Neural progenitor cell (in vitro differentiated cells): ENCODE results near the gene RASA4B. TPM values are rescaled to one million over a fixed set of nuclear protein-coding genes. Genes with fewer than 3 reads are reported as not detected.

Source experiments
- DNase-seq: peaks from one replicate; pipeline ENCODE4 v3.0.0-alpha.2; 2016; ENCODE audit warnings: low spot score
- H2AFZ ChIP-seq: fragments of 200-600 bp; sonication (generic); replicated peaks from 2 replicates; pipeline ENCODE4 v1.6.1; 2016; ENCODE audit warnings: antibody characterized with exemption
- H3F3A ChIP-seq: fragments of 200-600 bp; sonication (generic); 2 replicates; pipeline ENCODE4 v1.6.1; 2016; ENCODE audit warnings: antibody characterized with exemption, low read depth
- H3K27ac ChIP-seq: fragments of 200-600 bp; sonication (generic); 2 replicates; pipeline ENCODE4 v1.5.1; 2016; ENCODE audit warnings: mild to moderate bottlenecking
- H3K27me3 ChIP-seq: fragments of 200-600 bp; sonication (generic); 2 replicates; pipeline ENCODE4 v1.6.1; 2016; ENCODE audit warnings: mild to moderate bottlenecking, moderate library complexity
- H3K36me3 ChIP-seq: fragments of 200-600 bp; sonication (generic); 2 replicates; pipeline ENCODE4 v1.5.1; 2016
- H3K4me1 ChIP-seq: fragments of 200-600 bp; sonication (generic); 2 replicates; pipeline ENCODE4 v1.6.1; 2016; ENCODE audit warnings: mixed run types
- H3K4me2 ChIP-seq: fragments of 200-600 bp; sonication (generic); 2 replicates; pipeline ENCODE4 v1.6.1; 2016
- H3K4me3 ChIP-seq: fragments of 200-600 bp; sonication (generic); 2 replicates; pipeline ENCODE4 v1.5.1; 2016
- H3K79me2 ChIP-seq: fragments of 200-600 bp; sonication (generic); 2 replicates; pipeline ENCODE4 v1.6.1; 2016; ENCODE audit warnings: low read depth
- H3K9ac ChIP-seq: fragments of 200-600 bp; sonication (generic); 2 replicates; pipeline ENCODE4 v1.6.1; 2016
- H3K9me3 ChIP-seq: fragments of 200-600 bp; sonication (generic); 2 replicates; pipeline ENCODE4 v1.5.1; 2016; ENCODE audit warnings: low read depth
- H4K20me1 ChIP-seq: fragments of 200-600 bp; sonication (generic); 2 replicates; pipeline ENCODE4 v1.6.1; 2016; ENCODE audit warnings: low read depth
- H3K27ac Mint-ChIP-seq: 3 replicates; pipeline ENCODE4 v1.8.0; 2021; ENCODE audit warnings: mixed read lengths
- H3K27me3 Mint-ChIP-seq: 2 replicates; pipeline ENCODE4 v1.8.0; 2022; ENCODE audit warnings: low read depth, mild to moderate bottlenecking, inconsistent platforms, moderate library complexity, mixed read lengths; ENCODE audit not compliant: insufficient read depth
- H3K36me3 Mint-ChIP-seq: 3 replicates; pipeline ENCODE4 v1.8.0; 2021; ENCODE audit warnings: mixed read lengths
- H3K4me1 Mint-ChIP-seq: 3 replicates; pipeline ENCODE4 v1.8.0; 2021; ENCODE audit warnings: mixed read lengths
- H3K4me3 Mint-ChIP-seq: 3 replicates; pipeline ENCODE4 v1.8.0; 2021; ENCODE audit warnings: mild to moderate bottlenecking, moderate library complexity, mixed read lengths
- H3K9me3 Mint-ChIP-seq: 3 replicates; pipeline ENCODE4 v1.8.0; 2020; ENCODE audit warnings: mixed read lengths
- EZH2 ChIP-seq: fragments of 200-600 bp; sonication (generic); IDR thresholded peaks from 2 replicates; pipeline ENCODE4 v1.6.1; 2017; ENCODE audit warnings: antibody characterized with exemption, mild to moderate bottlenecking, moderate library complexity
- EZH2phosphoT487 ChIP-seq: fragments of 200-600 bp; sonication (generic); IDR thresholded peaks from 2 replicates; pipeline ENCODE4 v1.6.1; 2017; ENCODE audit warnings: antibody characterized with exemption
- total RNA-seq: library from RNA; depleted of rRNA; stranded (reverse); fragments of >200 nt; gene quantifications from 2 replicates; pipeline ENCODE4 v1.2.3, GENCODE V29; 2015; ENCODE audit warnings: low replicate concordance
- TF ChIP-seq, protein P1 (sequence below): fragments of 200-600 bp; sonication (generic); IDR thresholded peaks from 2 replicates; pipeline ENCODE4 v1.5.1; 2017; ENCODE audit warnings: antibody characterized with exemption, mild to moderate bottlenecking

The RASA4B gene
- total RNA-seq, 1 donor from 2014 or later, result 0.99 TPM

DNA sequence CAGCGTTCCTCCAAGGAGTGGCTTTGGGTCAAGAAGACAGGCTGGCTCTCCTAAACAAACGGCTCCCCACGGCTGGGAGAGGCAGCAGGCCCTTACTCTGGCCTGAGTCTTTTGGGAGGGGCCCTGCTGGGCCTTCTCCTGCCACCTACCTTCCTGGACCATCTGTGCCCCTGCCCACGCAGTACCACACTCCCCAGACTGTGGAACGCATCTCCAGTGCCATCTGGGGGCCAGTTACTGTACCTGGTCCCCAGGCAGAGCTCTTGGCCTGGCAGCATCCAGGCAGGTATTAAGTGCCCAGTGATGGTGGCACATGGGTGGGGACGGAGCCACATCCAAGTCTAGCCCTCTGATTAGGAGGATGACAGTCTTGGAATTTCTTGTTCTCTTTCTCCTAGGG is 67.3 kb downstream of the RASA4B start:
- Mint-ChIP-seq H3K4me3 (no peak overlapping the region), H3K27ac (no peak overlapping the region), H3K36me3 (peaks cover 7% of the 10 kb centered on the region), H3K9me3 (no peaks in the 10 kb centered on the region), H3K4me1 (no peaks in the 10 kb centered on the region), H3K27me3 (peaks cover 2% of the 10 kb centered on the region)
- Histone ChIP-seq H3K9me3 (no peaks in the 10 kb centered on the region), H3K4me3 (no peak overlapping the region), H3K27ac (no peak overlapping the region), H2AFZ (no peak overlapping the region), H3K36me3 (no peaks in the 10 kb centered on the region), H3K27me3 (no peaks in the 10 kb centered on the region), H3K4me1 (peaks cover 9% of the 10 kb centered on the region), H4K20me1 (no peaks in the 10 kb centered on the region), H3K9ac (no peak overlapping the region), H3K4me2 (no peak overlapping the region), H3K79me2 (no peaks in the 10 kb centered on the region), H3F3A (peaks cover 10% of the 10 kb centered on the region)
- no peak for DNase-seq
- TF ChIP-seq EZH2phosphoT487, result no peak
- TF ChIP-seq, protein P1, sequence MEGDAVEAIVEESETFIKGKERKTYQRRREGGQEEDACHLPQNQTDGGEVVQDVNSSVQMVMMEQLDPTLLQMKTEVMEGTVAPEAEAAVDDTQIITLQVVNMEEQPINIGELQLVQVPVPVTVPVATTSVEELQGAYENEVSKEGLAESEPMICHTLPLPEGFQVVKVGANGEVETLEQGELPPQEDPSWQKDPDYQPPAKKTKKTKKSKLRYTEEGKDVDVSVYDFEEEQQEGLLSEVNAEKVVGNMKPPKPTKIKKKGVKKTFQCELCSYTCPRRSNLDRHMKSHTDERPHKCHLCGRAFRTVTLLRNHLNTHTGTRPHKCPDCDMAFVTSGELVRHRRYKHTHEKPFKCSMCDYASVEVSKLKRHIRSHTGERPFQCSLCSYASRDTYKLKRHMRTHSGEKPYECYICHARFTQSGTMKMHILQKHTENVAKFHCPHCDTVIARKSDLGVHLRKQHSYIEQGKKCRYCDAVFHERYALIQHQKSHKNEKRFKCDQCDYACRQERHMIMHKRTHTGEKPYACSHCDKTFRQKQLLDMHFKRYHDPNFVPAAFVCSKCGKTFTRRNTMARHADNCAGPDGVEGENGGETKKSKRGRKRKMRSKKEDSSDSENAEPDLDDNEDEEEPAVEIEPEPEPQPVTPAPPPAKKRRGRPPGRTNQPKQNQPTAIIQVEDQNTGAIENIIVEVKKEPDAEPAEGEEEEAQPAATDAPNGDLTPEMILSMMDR, result peak; percentile 8
- no peak for TF ChIP-seq EZH2

DNA sequence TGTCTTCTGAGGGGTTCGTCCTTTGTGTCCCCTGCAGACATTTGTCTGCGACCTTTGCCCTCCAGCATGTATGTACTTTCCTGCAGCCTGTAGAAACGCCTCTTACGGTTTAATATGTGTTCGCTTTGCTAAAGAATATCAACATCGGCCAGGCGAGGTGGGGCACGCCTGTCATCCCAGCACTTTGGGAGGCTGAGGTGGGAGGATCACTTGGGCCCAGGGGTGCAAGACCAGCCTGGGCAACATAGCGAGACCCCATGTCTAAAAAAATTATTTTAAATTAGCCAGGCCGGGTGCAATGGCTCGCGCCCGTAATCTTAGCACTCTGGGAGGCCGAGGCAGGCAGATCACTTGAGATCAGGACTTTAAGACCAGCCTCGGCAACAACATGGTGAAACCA is 68.4 kb downstream of the RASA4B start:
- TF ChIP-seq EZH2 (no peak), EZH2phosphoT487 (no peak)
- TF ChIP-seq, protein P1, result no peak
- no peak overlapping the region for H3K4me3 Mint-ChIP-seq
- Histone ChIP-seq H3K9ac (no peak overlapping the region), H3K4me1 (peaks cover 9% of the 10 kb centered on the region), H3F3A (peaks cover 10% of the 10 kb centered on the region), H3K4me3 (no peak overlapping the region), H3K4me2 (no peak overlapping the region), H4K20me1 (no peaks in the 10 kb centered on the region), H3K79me2 (no peaks in the 10 kb centered on the region), H3K9me3 (no peaks in the 10 kb centered on the region), H3K27me3 (no peaks in the 10 kb centered on the region), H2AFZ (no peak overlapping the region), H3K27ac (no peak overlapping the region), H3K36me3 (no peaks in the 10 kb centered on the region)
- H3K27ac Mint-ChIP-seq, result no peak overlapping the region
- H3K9me3 Mint-ChIP-seq, result no peaks in the 10 kb centered on the region
- peaks cover 10% of the 10 kb centered on the region for H3K36me3 Mint-ChIP-seq
- no peak for DNase-seq
- H3K27me3 Mint-ChIP-seq, result peaks cover 5% of the 10 kb centered on the region
- no peaks in the 10 kb centered on the region for H3K4me1 Mint-ChIP-seq

DNA sequence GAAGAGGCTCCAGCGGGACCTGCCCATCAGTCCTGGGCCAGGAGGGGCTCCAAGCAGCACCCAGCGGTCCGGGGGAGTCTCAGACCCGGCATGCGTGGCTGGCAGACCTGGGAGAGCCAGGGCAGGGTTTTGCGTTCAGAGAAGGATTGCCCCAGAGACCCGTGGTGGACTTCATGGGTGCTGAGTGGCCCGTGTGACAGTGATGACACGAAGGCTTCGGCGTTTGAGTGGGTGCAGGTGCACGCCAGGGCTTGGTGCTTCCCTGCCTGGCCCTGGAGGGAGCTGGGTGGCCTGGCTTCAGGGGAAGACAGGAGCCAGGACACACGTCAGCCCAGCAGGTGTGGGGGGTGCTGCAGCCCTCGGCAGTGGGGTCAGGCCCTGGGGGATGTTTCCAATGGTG is 70.3 kb downstream of the RASA4B start:
- Mint-ChIP-seq H3K4me1 (no peaks in the 10 kb centered on the region), H3K4me3 (no peak overlapping the region), H3K36me3 (peaks cover 10% of the 10 kb centered on the region), H3K27ac (no peak overlapping the region), H3K9me3 (no peaks in the 10 kb centered on the region), H3K27me3 (peaks cover 2% of the 10 kb centered on the region)
- H4K20me1 ChIP-seq, result no peaks in the 10 kb centered on the region
- H3K4me3 ChIP-seq, result no peak overlapping the region
- H3K79me2 ChIP-seq, result no peaks in the 10 kb centered on the region
- H3K27me3 ChIP-seq, result no peaks in the 10 kb centered on the region
- peaks cover 9% of the 10 kb centered on the region for H3K4me1 ChIP-seq
- peaks cover 8% of the 10 kb centered on the region for H3F3A ChIP-seq
- H3K36me3 ChIP-seq, result no peaks in the 10 kb centered on the region
- H2AFZ ChIP-seq, result no peak overlapping the region
- H3K9me3 ChIP-seq, result no peaks in the 10 kb centered on the region
- no peak overlapping the region for H3K9ac ChIP-seq
- DNase-seq, result no peak
- TF ChIP-seq EZH2 (no peak), EZH2phosphoT487 (no peak)
- TF ChIP-seq, protein P1, result no peak
- H3K27ac ChIP-seq, result no peak overlapping the region
- no peak overlapping the region for H3K4me2 ChIP-seq
